Activated B cell treated with CpG ODN at 0.5 μM for 24 hours (primary cell): ENCODE results near the gene TRIM65. TPM values are rescaled to one million over a fixed set of nuclear protein-coding genes. Genes with fewer than 3 reads are reported as not detected.

ENCODE experiments used
- ATAC-seq: fragments of 200-7000 bp; cut with Tn5 transposase; one replicate; pipeline ENCODE4 v1.10.0; 2021; ENCODE audit warnings: low read depth, mild to moderate bottlenecking, moderate library complexity
- CTCF ChIA-PET: fragments of 350-600 bp; sonication (Branson Sonifier 250); formaldehyde crosslinking; loops from one replicate; lab custom pipeline; 2021; ENCODE audit warnings: antibody characterized with exemption; lab: Charles Lee
- POLR2A ChIA-PET: fragments of 350-600 bp; sonication (Branson Sonifier 250); formaldehyde crosslinking; loops from one replicate; lab custom pipeline; 2021; ENCODE audit warnings: antibody characterized with exemption; lab: Charles Lee
- DNase-seq: peaks from one replicate; pipeline ENCODE4 v3.0.0; 2022
- H3K27ac Mint-ChIP-seq: one replicate; pipeline ENCODE4 v1.8.0; 2020; ENCODE audit warnings: mixed read lengths
- H3K27me3 Mint-ChIP-seq: one replicate; pipeline ENCODE4 v1.8.0; 2021; ENCODE audit warnings: mixed read lengths
- H3K36me3 Mint-ChIP-seq: one replicate; pipeline ENCODE4 v1.8.0; 2021; ENCODE audit warnings: low read depth, mixed read lengths
- H3K4me1 Mint-ChIP-seq: one replicate; pipeline ENCODE4 v1.8.0; 2021; ENCODE audit warnings: mixed read lengths
- H3K4me3 Mint-ChIP-seq: one replicate; pipeline ENCODE4 v1.8.0; 2020; ENCODE audit warnings: mild to moderate bottlenecking, mixed read lengths
- H3K9me3 Mint-ChIP-seq: one replicate; pipeline ENCODE4 v1.8.0; 2020; ENCODE audit warnings: mixed read lengths
- CTCF ChIP-seq: fragments of 200-600 bp; IDR thresholded peaks from one replicate; pipeline ENCODE4 v1.8.0; 2022; ENCODE audit warnings: antibody characterized with exemption, mild to moderate bottlenecking
- intact Hi-C: fragments of 100-400 bp; cut with micrococcal nuclease; formaldehyde crosslinking; loops from one replicate; pipeline ENCODE4 v1.15.1; 2024
- total RNA-seq: library from RNA; stranded (reverse); gene quantifications from 2 replicates; pipeline ENCODE4 v1.2.3, GENCODE V29; 2022

Gene TRIM65
- total RNA-seq, 1 donor from 2014 or later = 22.4 TPM

GRCh38 chr17:75846692-75847613 lies 49.8 kb downstream of the TRIM65 start:
- H3K9me3 Mint-ChIP-seq = no peaks in the 10 kb centered on the region
- peaks cover 31% of the 10 kb centered on the region for H3K4me1 Mint-ChIP-seq
- H3K36me3 Mint-ChIP-seq = peaks cover 65% of the 10 kb centered on the region
- DNase-seq = no peak
- no peak overlapping the region for H3K27ac Mint-ChIP-seq
- ATAC-seq = no peak
- ChIA-PET CTCF (interaction anchor here (0.8 to 2.6 kb wide), 6 partner anchors 8 to 158 kb away, joined by 3 to 11 read pairs (median 4); partner anchors contain the start of gene WBP2), POLR2A (interaction anchor here (0.5 to 5.2 kb wide), 7 partner anchors 8 to 69 kb away, joined by 3 to 101 read pairs (median 4); partner anchors contain the start of gene WBP2)
- TF ChIP-seq CTCF = no peak
- no peak overlapping the region for H3K4me3 Mint-ChIP-seq
- H3K27me3 Mint-ChIP-seq = no peaks in the 10 kb centered on the region
- intact Hi-C loops = loop anchor here (5.0 kb wide), 1 partner anchor 180 kb away; the partner anchor contains the start of genes RECQL5 and SAP30BP

- H3K4me1 Mint-ChIP-seq = peaks cover 29% of the 10 kb centered on the region
- no peaks in the 10 kb centered on the region for H3K9me3 Mint-ChIP-seq
- DNase-seq = no peak
- ChIA-PET CTCF (interaction anchor here (0.6 to 2.8 kb wide), 14 partner anchors 9 to 159 kb away, joined by 3 to 17 read pairs (median 5); partner anchors contain the start of genes GALK1, TRIM47, UNK and WBP2), POLR2A (interaction anchor here (0.5 to 5.2 kb wide), 14 partner anchors 9 to 417 kb away, joined by 3 to 101 read pairs (median 8); partner anchors contain the start of genes GALK1, TRIM47, TRIM65 and UNK)
- peak overlapping the region; percentile 75 for H3K27ac Mint-ChIP-seq
- H3K36me3 Mint-ChIP-seq = peaks cover 59% of the 10 kb centered on the region
- no peak for ATAC-seq
- peak overlapping the region; percentile 7 for H3K4me3 Mint-ChIP-seq
- intact Hi-C loops = loop anchor here (1.0 to 5.0 kb wide), 5 partner anchors 9 to 179 kb away; partner anchors contain the start of genes RECQL5, SAP30BP, TRIM65 and WBP2
- H3K27me3 Mint-ChIP-seq = no peaks in the 10 kb centered on the region
- no peak for TF ChIP-seq CTCF
Measured at GRCh38 chr17:75845933-75846691, 50.6 kb downstream of the TRIM65 start.

- ChIA-PET CTCF (interaction anchor here (0.6 to 2.8 kb wide), 14 partner anchors 9 to 91 kb away, joined by 3 to 17 read pairs (median 4); partner anchors contain the start of genes GALK1, TRIM47, UNK and WBP2), POLR2A (interaction anchor here (0.6 to 5.2 kb wide), 14 partner anchors 10 to 416 kb away, joined by 3 to 101 read pairs (median 10); partner anchors contain the start of genes GALK1, TRIM47, TRIM65 and UNK)
- Mint-ChIP-seq H3K4me3 (peak overlapping the region; percentile 66), H3K27me3 (no peaks in the 10 kb centered on the region), H3K4me1 (peaks cover 29% of the 10 kb centered on the region), H3K27ac (peak overlapping the region; percentile 75), H3K36me3 (peaks cover 57% of the 10 kb centered on the region), H3K9me3 (no peaks in the 10 kb centered on the region)
- ATAC-seq (peak; percentile 90), DNase-seq (peak; percentile 71)
- intact Hi-C loops = loop anchor here (1.0 to 5.0 kb wide), 5 partner anchors 10 to 178 kb away; partner anchors contain the start of genes RECQL5, SAP30BP, TRIM65 and WBP2
- no peak for TF ChIP-seq CTCF
Measured at GRCh38 chr17:75845058-75845711, 51.6 kb downstream of the TRIM65 start.

GRCh38 chr17:75844530-75845057 lies 52.2 kb downstream of the TRIM65 start:
- no peak for TF ChIP-seq CTCF

More at GRCh38 chr17:75844530-75845057, 52.2 kb downstream of the TRIM65 start:
- CTCF ChIA-PET = interaction anchor here (1.0 to 2.8 kb wide), 11 partner anchors 9 to 91 kb away, joined by 3 to 17 read pairs (median 7); partner anchors contain the start of genes GALK1, TRIM47, UNK and WBP2
- Mint-ChIP-seq H3K4me3 (peak overlapping the region; percentile 91), H3K27me3 (no peaks in the 10 kb centered on the region), H3K4me1 (peaks cover 29% of the 10 kb centered on the region), H3K9me3 (no peaks in the 10 kb centered on the region), H3K36me3 (peaks cover 56% of the 10 kb centered on the region), H3K27ac (peak overlapping the region; percentile 91)
- intact Hi-C loops = loop anchor here (1.0 to 5.0 kb wide), 6 partner anchors 11 to 177 kb away; partner anchors contain the start of genes RECQL5, SAP30BP, TRIM47 and TRIM65
- ATAC-seq (peak; percentile 4), DNase-seq (no peak)
- POLR2A ChIA-PET = interaction anchor here (0.6 to 5.2 kb wide), 19 partner anchors 10 to 649 kb away, joined by 3 to 101 read pairs (median 7); partner anchors contain the start of genes GALK1, TRIM47, TRIM65 and UNK
